Glutamatergic neuron (in vitro differentiated cells): Measurements from ENCODE around the gene EGFL7. TPM values are rescaled to one million over a fixed set of nuclear protein-coding genes. Genes with fewer than 3 reads are reported as not detected.

Experiments used
- DNase-seq: peaks from one replicate; pipeline ENCODE4 v3.0.0; 2022
- H3K27ac Mint-ChIP-seq: one replicate; pipeline ENCODE4 v1.8.0; 2020; ENCODE audit warnings: mild to moderate bottlenecking, mixed read lengths, inconsistent platforms; ENCODE audit not compliant: unreplicated experiment
- H3K27me3 Mint-ChIP-seq: one replicate; pipeline ENCODE4 v1.8.0; 2020; ENCODE audit warnings: mild to moderate bottlenecking, moderate library complexity, mixed read lengths, inconsistent platforms; ENCODE audit not compliant: unreplicated experiment
- H3K36me3 Mint-ChIP-seq: one replicate; pipeline ENCODE4 v1.8.0; 2020; ENCODE audit warnings: mild to moderate bottlenecking, mixed read lengths, inconsistent platforms; ENCODE audit not compliant: unreplicated experiment
- H3K4me1 Mint-ChIP-seq: one replicate; pipeline ENCODE4 v1.8.0; 2020; ENCODE audit warnings: mild to moderate bottlenecking, low read depth, mixed read lengths, inconsistent platforms; ENCODE audit not compliant: unreplicated experiment
- H3K4me3 Mint-ChIP-seq: one replicate; pipeline ENCODE4 v1.8.0; 2020; ENCODE audit warnings: mild to moderate bottlenecking, mixed read lengths, inconsistent platforms; ENCODE audit not compliant: unreplicated experiment
- H3K9me3 Mint-ChIP-seq: one replicate; pipeline ENCODE4 v1.8.0; 2020; ENCODE audit warnings: mild to moderate bottlenecking, moderate library complexity, mixed read lengths, inconsistent platforms; ENCODE audit not compliant: unreplicated experiment
- CTCF ChIP-seq: fragments of 200-600 bp; sonication (generic); IDR thresholded peaks from one replicate; pipeline ENCODE4 v1.5.0; 2021; ENCODE audit not compliant: partially characterized antibody, unreplicated experiment
- total RNA-seq: library from RNA; stranded (reverse); fragmentation: NEBNext Ultra II Directional; extraction: Animal tissue kit (Norgen Biotek cat#: 25700); gene quantifications from one replicate; pipeline ENCODE4 v1.2.1, GENCODE V29; 2021; ENCODE audit not compliant: unreplicated experiment

EGFL7 gene
- total RNA-seq, 1 donor from 2014 or later, result 8.1 TPM

DNA sequence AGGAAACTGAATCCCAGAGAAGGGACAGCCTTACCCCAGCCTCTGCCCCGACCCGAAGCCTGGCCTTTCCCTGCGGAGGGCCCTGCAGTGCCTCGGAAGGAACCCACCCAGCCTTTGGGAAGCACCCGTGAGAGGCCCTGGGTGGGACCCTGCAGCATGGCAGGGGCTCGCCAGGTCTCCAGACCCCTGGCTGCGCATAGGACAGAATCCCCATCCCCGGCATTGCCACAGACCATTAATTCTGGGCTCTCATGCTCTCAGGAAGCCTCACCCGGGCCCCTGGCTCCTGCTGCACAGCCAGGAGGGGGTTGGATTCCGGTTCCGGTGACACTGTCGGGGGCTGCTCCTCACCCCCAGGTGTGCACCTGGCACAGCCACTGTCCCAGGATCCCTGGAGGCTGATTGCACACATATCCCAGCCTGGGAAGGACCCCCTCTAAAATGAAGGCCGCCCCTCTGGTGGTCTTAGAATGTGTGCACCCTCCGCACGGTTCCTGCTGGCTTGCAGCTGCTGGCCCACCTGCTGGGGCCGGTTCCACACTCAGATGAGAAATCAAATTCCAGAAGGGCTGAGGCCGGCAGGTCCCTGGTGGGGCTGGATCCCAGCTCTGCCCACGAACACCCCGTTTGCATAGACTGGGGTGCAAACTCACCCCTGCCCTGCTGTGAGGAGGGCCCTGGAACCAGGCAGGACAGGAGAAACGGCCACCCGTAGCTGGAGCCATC, 4.7 kb downstream of the EGFL7 start:
- Mint-ChIP-seq H3K4me1 (no peaks in the 10 kb centered on the region), H3K4me3 (no peak overlapping the region), H3K9me3 (peaks cover 2% of the 10 kb centered on the region), H3K36me3 (no peaks in the 10 kb centered on the region), H3K27me3 (no peaks in the 10 kb centered on the region), H3K27ac (no peak overlapping the region)
- no peak for TF ChIP-seq CTCF
- DNase-seq, result no peak

DNA sequence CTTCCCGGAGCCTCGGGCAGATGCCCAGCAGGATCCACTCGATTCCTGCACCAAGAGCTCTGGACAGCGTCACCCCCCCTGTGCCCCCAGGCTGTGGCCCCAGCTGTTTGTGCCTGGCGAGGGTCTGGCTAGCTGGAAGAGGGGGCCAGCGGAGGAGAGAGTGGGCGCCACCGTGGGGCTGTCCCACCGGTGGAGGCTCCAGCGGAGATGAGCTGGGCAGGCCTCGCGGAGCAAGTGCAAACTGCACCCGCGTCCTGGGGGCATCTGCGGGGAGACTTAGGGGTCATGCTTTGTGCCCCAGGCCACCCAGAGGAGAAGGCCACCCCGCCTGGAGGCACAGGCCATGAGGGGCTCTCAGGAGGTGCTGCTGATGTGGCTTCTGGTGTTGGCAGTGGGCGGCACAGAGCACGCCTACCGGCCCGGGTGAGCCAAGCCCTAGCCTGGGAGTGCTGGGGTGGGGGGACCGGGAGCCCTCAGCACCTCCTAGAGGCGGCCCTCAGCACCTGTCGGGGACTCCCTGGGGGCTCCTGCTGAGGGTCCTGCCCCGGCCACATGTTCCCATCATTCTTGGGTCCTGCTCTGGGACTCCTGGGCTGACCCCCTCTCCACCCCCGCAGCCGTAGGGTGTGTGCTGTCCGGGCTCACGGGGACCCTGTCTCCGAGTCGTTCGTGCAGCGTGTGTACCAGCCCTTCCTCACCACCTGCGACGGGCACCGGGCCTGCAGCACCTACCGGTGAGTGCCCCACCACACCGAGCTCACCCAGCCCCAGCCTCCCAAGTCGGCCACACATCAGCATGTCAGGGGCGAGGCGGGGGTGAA, 5.4 kb downstream of the EGFL7 start:
- no peaks in the 10 kb centered on the region for H3K27me3 Mint-ChIP-seq
- TF ChIP-seq CTCF, result no peak

GRCh38 chr9:136668983-136669790, 6.5 kb downstream of the EGFL7 start:
- no peak for TF ChIP-seq CTCF
- Mint-ChIP-seq H3K27me3 (no peaks in the 10 kb centered on the region), H3K27ac (no peak overlapping the region), H3K4me3 (no peak overlapping the region), H3K9me3 (peaks cover 4% of the 10 kb centered on the region), H3K4me1 (no peaks in the 10 kb centered on the region), H3K36me3 (no peaks in the 10 kb centered on the region)
- DNase-seq, result no peak

More for the DNA sequence above, 5.4 kb downstream of the EGFL7 start:
- DNase-seq, result no peak
- H3K4me3 Mint-ChIP-seq, result no peak overlapping the region
- H3K36me3 Mint-ChIP-seq, result no peaks in the 10 kb centered on the region
- peaks cover 4% of the 10 kb centered on the region for H3K9me3 Mint-ChIP-seq
- no peaks in the 10 kb centered on the region for H3K4me1 Mint-ChIP-seq
- no peak overlapping the region for H3K27ac Mint-ChIP-seq

- no peak for DNase-seq
- Mint-ChIP-seq H3K27me3 (no peaks in the 10 kb centered on the region), H3K4me1 (no peaks in the 10 kb centered on the region), H3K4me3 (no peak overlapping the region), H3K36me3 (no peaks in the 10 kb centered on the region), H3K9me3 (peaks cover 4% of the 10 kb centered on the region), H3K27ac (no peak overlapping the region)
- no peak for TF ChIP-seq CTCF
These were observed 7.2 kb downstream of the EGFL7 start for GRCh38 chr9:136669791-136670464.
